Measurements from ENCODE around the gene AHCYL1. TPM values are rescaled to one million over a fixed set of nuclear protein-coding genes. Genes with fewer than 3 reads are reported as not detected.

AHCYL1 gene
- total RNA-seq, 1 experiment from 2014 or later = 147 TPM

DNA sequence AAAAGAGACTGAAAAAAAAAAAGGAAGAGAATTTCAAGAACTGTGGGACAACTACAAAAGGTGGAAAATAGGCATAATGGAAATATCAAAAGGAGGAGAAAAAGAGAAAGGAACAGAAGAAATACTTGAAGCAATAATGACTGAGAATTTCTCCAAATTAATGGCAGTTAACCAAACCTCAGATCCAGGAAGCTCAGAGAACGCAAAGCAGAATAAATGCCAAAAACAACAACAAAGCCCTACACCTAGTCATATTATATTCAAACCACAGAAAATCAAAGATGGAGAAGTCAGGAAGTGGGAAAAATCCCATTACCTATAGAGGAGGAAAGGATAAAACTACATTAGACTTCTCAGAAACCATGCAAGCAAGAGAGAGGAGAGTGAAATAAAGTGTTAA lies 20.7 kb upstream of the AHCYL1 start:
- no peak overlapping the region for H2AFZ ChIP-seq
- no peak overlapping the region for H3K4me2 ChIP-seq
- ChIA-PET CTCF (no interaction called here), POLR2A (ENCODE audit: unreplicated experiment) (no interaction called here)
- peaks cover 36% of the 10 kb centered on the region for H3F3A ChIP-seq (ENCODE audit: insufficient read depth, low read depth)
- intact Hi-C loops (cut with micrococcal nuclease; ENCODE audit: unreplicated experiment) = no loop called here
- no peak overlapping the region for H3K4me3 ChIP-seq
- peaks cover 40% of the 10 kb centered on the region for H3K4me1 ChIP-seq (replicated peaks; ENCODE audit: insufficient read depth)
- no peak overlapping the region for H3K27ac ChIP-seq
- no peaks in the 10 kb centered on the region for H3K79me2 ChIP-seq (ENCODE audit: low read depth)
- H3K9me3 ChIP-seq (ENCODE audit: insufficient read depth, low read depth) = no peaks in the 10 kb centered on the region; the same call in 1 of the 2 replicates
- BruUV-seq (replicated peaks) = no TSS peak
- no peak for TF ChIP-seq EZH2 (IDR thresholded peaks at IDR 0.05; ENCODE audit: low read depth)
- TF ChIP-seq, protein P1, sequence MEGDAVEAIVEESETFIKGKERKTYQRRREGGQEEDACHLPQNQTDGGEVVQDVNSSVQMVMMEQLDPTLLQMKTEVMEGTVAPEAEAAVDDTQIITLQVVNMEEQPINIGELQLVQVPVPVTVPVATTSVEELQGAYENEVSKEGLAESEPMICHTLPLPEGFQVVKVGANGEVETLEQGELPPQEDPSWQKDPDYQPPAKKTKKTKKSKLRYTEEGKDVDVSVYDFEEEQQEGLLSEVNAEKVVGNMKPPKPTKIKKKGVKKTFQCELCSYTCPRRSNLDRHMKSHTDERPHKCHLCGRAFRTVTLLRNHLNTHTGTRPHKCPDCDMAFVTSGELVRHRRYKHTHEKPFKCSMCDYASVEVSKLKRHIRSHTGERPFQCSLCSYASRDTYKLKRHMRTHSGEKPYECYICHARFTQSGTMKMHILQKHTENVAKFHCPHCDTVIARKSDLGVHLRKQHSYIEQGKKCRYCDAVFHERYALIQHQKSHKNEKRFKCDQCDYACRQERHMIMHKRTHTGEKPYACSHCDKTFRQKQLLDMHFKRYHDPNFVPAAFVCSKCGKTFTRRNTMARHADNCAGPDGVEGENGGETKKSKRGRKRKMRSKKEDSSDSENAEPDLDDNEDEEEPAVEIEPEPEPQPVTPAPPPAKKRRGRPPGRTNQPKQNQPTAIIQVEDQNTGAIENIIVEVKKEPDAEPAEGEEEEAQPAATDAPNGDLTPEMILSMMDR (conservative IDR thresholded peaks at IDR 0.05) = no peak
- H3K9me2 ChIP-seq (ENCODE audit: insufficient read depth) = no peaks in the 10 kb centered on the region
- H4K20me1 ChIP-seq (ENCODE audit: insufficient read depth) = no peaks in the 10 kb centered on the region
- no peaks in the 10 kb centered on the region for H3K36me3 ChIP-seq (ENCODE audit: low read depth)
- H3K27me3 ChIP-seq (ENCODE audit: insufficient read depth, low read depth) = no peaks in the 10 kb centered on the region
- no peak for DNase-seq

DNA sequence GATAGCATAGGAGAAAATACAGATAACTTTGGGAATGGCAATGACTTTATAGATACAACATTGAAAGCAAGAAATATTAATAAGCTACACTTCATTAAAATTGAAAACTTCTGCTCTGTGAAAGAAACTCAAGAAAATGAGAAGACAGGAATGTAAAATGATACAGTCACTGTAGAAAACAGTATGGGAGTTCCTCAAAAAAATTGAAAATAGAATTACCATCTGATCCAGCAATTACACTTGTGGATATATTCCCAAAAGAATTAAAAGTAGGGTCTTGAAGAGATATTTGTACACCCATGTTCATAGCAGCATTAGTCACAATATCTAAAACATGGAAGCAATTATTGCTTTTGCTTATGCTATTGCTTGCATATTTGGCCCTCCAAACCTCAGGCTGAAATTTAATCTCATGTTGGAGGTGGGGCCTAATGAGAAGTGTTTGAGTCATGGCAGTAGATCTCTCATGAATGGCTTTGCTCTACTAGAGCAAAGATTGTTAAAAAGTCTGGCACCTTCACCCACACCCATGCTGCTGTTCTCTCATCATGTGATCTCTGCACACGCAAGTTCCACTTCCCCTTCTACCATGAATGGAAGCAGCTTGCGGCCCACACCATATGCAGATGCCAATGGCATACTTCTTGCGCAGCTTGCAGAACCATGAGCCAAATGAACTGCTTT lies 15.3 kb upstream of the AHCYL1 start:
- no TSS peak for BruUV-seq (replicated peaks)
- Histone ChIP-seq H3K36me3 (ENCODE audit: low read depth) (no peaks in the 10 kb centered on the region), H3F3A (ENCODE audit: insufficient read depth, low read depth) (peaks cover 5% of the 10 kb centered on the region), H3K27ac (peak overlapping the region; percentile 22; the same call in 1 of the 2 replicates), H3K9me3 (ENCODE audit: insufficient read depth, low read depth) (peaks cover 7% of the 10 kb centered on the region), H3K4me2 (peak overlapping the region; percentile 0; the same call in 1 of the 2 replicates), H3K27me3 (ENCODE audit: insufficient read depth, low read depth) (no peaks in the 10 kb centered on the region), H4K20me1 (ENCODE audit: insufficient read depth) (no peaks in the 10 kb centered on the region), H3K4me1 (replicated peaks; ENCODE audit: insufficient read depth) (peaks cover 19% of the 10 kb centered on the region), H3K79me2 (ENCODE audit: low read depth) (no peaks in the 10 kb centered on the region), H3K4me3 (no peak overlapping the region), H3K9me2 (ENCODE audit: insufficient read depth) (no peaks in the 10 kb centered on the region), H2AFZ (no peak overlapping the region)
- ChIA-PET POLR2A (ENCODE audit: unreplicated experiment) (no interaction called here), CTCF (no interaction called here)
- no peak for DNase-seq
- intact Hi-C loops (cut with micrococcal nuclease; ENCODE audit: unreplicated experiment) = no loop called here
- TF ChIP-seq, protein P1 (conservative IDR thresholded peaks at IDR 0.05) = no peak
- no peak for TF ChIP-seq EZH2 (IDR thresholded peaks at IDR 0.05; ENCODE audit: low read depth)

DNA sequence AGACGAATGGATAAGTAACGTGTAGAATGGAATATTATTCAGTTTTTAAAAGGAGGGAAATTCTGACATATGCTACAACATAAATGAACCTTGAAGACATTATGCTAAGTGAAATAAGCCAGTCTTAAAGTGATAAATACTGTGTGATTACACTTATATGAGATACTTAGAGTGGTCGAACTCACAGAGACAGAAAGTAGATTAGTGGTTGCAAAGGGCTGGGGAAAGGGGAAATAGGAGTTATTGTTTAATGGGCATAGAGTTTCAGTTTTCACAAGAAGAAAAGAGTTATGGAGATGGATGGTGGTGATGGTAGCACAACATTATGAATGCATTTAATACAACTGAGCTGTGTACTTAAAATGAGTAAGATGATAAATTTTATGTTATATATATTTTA lies 14.7 kb upstream of the AHCYL1 start:
- no peak overlapping the region for H2AFZ ChIP-seq
- no peaks in the 10 kb centered on the region for H3K36me3 ChIP-seq (ENCODE audit: low read depth)
- H3K4me1 ChIP-seq (replicated peaks; ENCODE audit: insufficient read depth) = peaks cover 25% of the 10 kb centered on the region
- no peaks in the 10 kb centered on the region for H3K27me3 ChIP-seq (ENCODE audit: insufficient read depth, low read depth)
- H3K4me3 ChIP-seq = no peak overlapping the region
- no peak overlapping the region for H3K27ac ChIP-seq
- no peaks in the 10 kb centered on the region for H4K20me1 ChIP-seq (ENCODE audit: insufficient read depth)
- intact Hi-C loops (cut with micrococcal nuclease; ENCODE audit: unreplicated experiment) = no loop called here
- DNase-seq = no peak
- TF ChIP-seq, protein P1 (conservative IDR thresholded peaks at IDR 0.05) = no peak
- TF ChIP-seq EZH2 (IDR thresholded peaks at IDR 0.05; ENCODE audit: low read depth) = no peak
- ChIA-PET CTCF (no interaction called here), POLR2A (ENCODE audit: unreplicated experiment) (no interaction called here)
- no TSS peak for BruUV-seq (replicated peaks)
- H3F3A ChIP-seq (ENCODE audit: insufficient read depth, low read depth) = peaks cover 10% of the 10 kb centered on the region
- H3K79me2 ChIP-seq (ENCODE audit: low read depth) = no peaks in the 10 kb centered on the region
- peaks cover 7% of the 10 kb centered on the region for H3K9me3 ChIP-seq (ENCODE audit: insufficient read depth, low read depth)
- no peak overlapping the region; the same call in 1 of the 2 replicates for H3K4me2 ChIP-seq
- H3K9me2 ChIP-seq (ENCODE audit: insufficient read depth) = no peaks in the 10 kb centered on the region
